ENCODE data around the gene TMEM14B. TPM values are rescaled to one million over a fixed set of nuclear protein-coding genes. Genes with fewer than 3 reads are reported as not detected.

The TMEM14B gene
- polyA plus RNA-seq, 3 donors: 103 to 106 (median 105) TPM

Other genes with a start within 250 kb of the TMEM14B start
- 10 to 100 TPM; 17.0 to 18.7 (median 17.3) TPM for gene GCNT2, start 226.5 kb upstream of the TMEM14B start, polyA plus RNA-seq (ENCODE audit: insufficient read length in 3 of 3)
- gene C6orf52, start 53.2 kb upstream of the TMEM14B start, polyA plus RNA-seq (ENCODE audit: insufficient read length in 3 of 3): 1 to 10 TPM; 2.6 to 4.9 (median 4.0) TPM
- 10 to 100 TPM; 22.9 to 26.0 (median 24.4) TPM for gene PAK1IP1, start 52.8 kb upstream of the TMEM14B start, polyA plus RNA-seq (ENCODE audit: insufficient read length in 3 of 3)
- gene TMEM14C, start 24.7 kb upstream of the TMEM14B start, polyA plus RNA-seq (ENCODE audit: insufficient read length in 3 of 3): 100 to 1,000 TPM; 167 to 182 (median 173) TPM
- gene MAK, start 90.7 kb downstream of the TMEM14B start, polyA plus RNA-seq (ENCODE audit: insufficient read length in 3 of 3): 1 to 10 TPM; 1.2 to 1.8 (median 1.4) TPM
- gene GCM2, start 134.2 kb downstream of the TMEM14B start, polyA plus RNA-seq (ENCODE audit: insufficient read length in 3 of 3): not detected
- gene SYCP2L, start 139.2 kb downstream of the TMEM14B start, polyA plus RNA-seq (ENCODE audit: insufficient read length in 3 of 3): 1 to 10 TPM; 3.5 to 4.2 (median 3.5) TPM

Data from right renal cortex interstitium (tissue), 3 donors.